Neural cell (in vitro differentiated cells): ENCODE measurements around the gene CDH6.

ENCODE experiments used
- CTCF ChIP-seq: fragments of 450-650 bp; IDR thresholded peaks from 2 replicates; pipeline ENCODE4 v1.5.1; 2014; ENCODE audit warnings: antibody characterized with exemption, mild to moderate bottlenecking, moderate library complexity; ENCODE audit not compliant: poor library complexity, severe bottlenecking
- EP300 ChIP-seq: fragments of 450-650 bp; conservative IDR thresholded peaks from 2 replicates; pipeline ENCODE4 v1.6.1; 2014; ENCODE audit warnings: antibody characterized with exemption, mild to moderate bottlenecking, moderate library complexity; ENCODE audit not compliant: poor library complexity, severe bottlenecking
- EZH2 ChIP-seq: fragments of 200-600, 300-800 bp; shearing (Covaris generic), sonication (generic); IDR thresholded peaks from 2 replicates; pipeline ENCODE4 v1.6.1; 2014; ENCODE audit warnings: antibody characterized with exemption, low read length, borderline replicate concordance, mild to moderate bottlenecking; ENCODE audit not compliant: insufficient read depth, poor library complexity, severe bottlenecking
- POLR2AphosphoS5 ChIP-seq: IDR thresholded peaks from 2 replicates; pipeline ENCODE4 v1.6.1; 2012
- RAD21 ChIP-seq: fragments of 450-650 bp; conservative IDR thresholded peaks from 2 replicates; pipeline ENCODE4 v1.6.1; 2014; ENCODE audit warnings: antibody characterized with exemption, mild to moderate bottlenecking, moderate library complexity
- REST ChIP-seq: IDR thresholded peaks from 2 replicates; pipeline ENCODE4 v1.6.1; 2012; ENCODE audit warnings: borderline replicate concordance
- TAF1 ChIP-seq: IDR thresholded peaks from 2 replicates; pipeline ENCODE4 v1.6.1; 2012; ENCODE audit warnings: low read depth

DNA sequence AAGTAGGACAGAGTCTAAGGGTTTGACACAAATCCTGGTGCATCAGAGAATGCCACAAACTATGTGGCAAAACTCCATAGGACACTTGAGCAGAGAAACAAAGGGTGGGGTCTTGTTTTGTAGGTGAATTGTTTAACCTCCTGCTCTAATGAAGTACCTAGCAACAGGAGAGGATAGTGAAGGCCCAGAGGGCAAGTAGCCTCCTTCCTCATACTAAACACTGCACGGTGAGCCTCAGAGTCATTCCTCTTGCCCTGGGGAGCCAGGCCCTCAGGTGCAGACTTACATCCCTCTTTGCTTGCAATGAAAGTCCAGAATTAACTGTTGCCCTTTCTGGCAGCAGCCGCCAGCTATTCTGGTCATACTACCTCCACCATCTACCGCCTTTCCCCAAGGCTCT lies 172.3 kb downstream of the CDH6 start:
- TF ChIP-seq POLR2AphosphoS5 (no peak), TAF1 (no peak), CTCF (no peak), EZH2 (no peak), RAD21 (no peak), REST (no peak), EP300 (no peak)
